ENCODE measurements around the gene GNB1. TPM values are rescaled to one million over a fixed set of nuclear protein-coding genes. Genes with fewer than 3 reads are reported as not detected.

GNB1 gene
- total and polyA plus RNA-seq, 12 donors = 79.6 to 482 (median 163) TPM

GRCh38 chr1:1915911-1916840, 25.3 kb upstream of the GNB1 start:
- Histone ChIP-seq H3K36me3 (replicated peaks in 1 of 2) (no peaks in the 10 kb centered on the region), H3K4me3 (no peak overlapping the region), H3K9me3 (replicated peaks in 1 of 3) (no peaks in the 10 kb centered on the region), H3K4me1 (replicated peaks in 1 of 2) (peaks cover 13 to 14% of the 10 kb centered on the region in 2 donors), H3K27me3 (no peaks in the 10 kb centered on the region), H3K27ac (no peak overlapping the region)
- intact Hi-C loops (cut with DNase I) = no loop called here
- TF ChIP-seq POLR2A (IDR thresholded peaks at IDR 0.05) (no peak), CTCF (IDR thresholded peaks at IDR 0.05) (no peak)
- WGBS, 4 donors = 92 to 97% (median 94%) methylated on average over 14 to 23 of the region's 23 CpGs
- peak in 4 of 7 donors; percentile 13 to 31 (median 28) for DNase-seq

GRCh38 chr1:1914971-1915692, 24.2 kb upstream of the GNB1 start, which contains the start of gene CALML6:
TSS of gene CALML6 (plus strand) at chr1:1915260. CDS start at chr1:1915281, 21 bp downstream.
- 80 to 98% (median 87%) methylated on average over 7 to 15 of the region's 15 CpGs for WGBS, 4 donors
- no peaks in the 10 kb centered on the region for H3K36me3 ChIP-seq (replicated peaks in 1 of 2)
- no peaks in the 10 kb centered on the region for H3K9me3 ChIP-seq (replicated peaks in 1 of 3)
- no peak within 1 kb of the TSS for H3K27ac ChIP-seq
- DNase-seq = peak in 4 of 7 donors; percentile 20 to 49 (median 30)
- no peaks in the 10 kb centered on the region for H3K27me3 ChIP-seq
- H3K4me1 ChIP-seq (replicated peaks in 1 of 2) = peaks cover 13 to 14% of the 10 kb centered on the region in 2 donors
- no peak within 1 kb of the TSS for H3K4me3 ChIP-seq
- TF ChIP-seq POLR2A (IDR thresholded peaks at IDR 0.05) (no peak), CTCF (IDR thresholded peaks at IDR 0.05) (no peak)
- intact Hi-C loops (cut with DNase I) = no loop called here

- H3K9me3 ChIP-seq (replicated peaks in 1 of 3) = no peaks in the 10 kb centered on the region
- peaks cover 14 to 21% of the 10 kb centered on the region in 2 donors for H3K4me1 ChIP-seq (replicated peaks in 1 of 2)
- WGBS, 4 donors = 62 to 67% (median 65%) methylated on average over 10 to 20 of the region's 20 CpGs
- TF ChIP-seq POLR2A (IDR thresholded peaks at IDR 0.05) (no peak), CTCF (IDR thresholded peaks at IDR 0.05) (no peak)
- intact Hi-C loops (cut with DNase I) = no loop called here
- no peaks in the 10 kb centered on the region for H3K27me3 ChIP-seq
- H3K4me3 ChIP-seq = no peak overlapping the region
- H3K36me3 ChIP-seq (replicated peaks in 1 of 2) = no peaks in the 10 kb centered on the region
- peak in 4 of 7 donors; percentile 12 to 50 (median 28) for DNase-seq
- H3K27ac ChIP-seq = no peak overlapping the region
Measured at GRCh38 chr1:1914101-1914970, 23.4 kb upstream of the GNB1 start.

Data from adrenal gland (tissue), 12 donors.